HEK293 (cell line): ENCODE measurements around the gene RFNG.

Source experiments
- CTCF ChIA-PET: fragments of 350-600 bp; formaldehyde crosslinking; extraction: SDS; loops from one replicate; lab custom pipeline; 2021; ENCODE audit warnings: antibody characterized with exemption; lab: Yijun Ruan, JAX
- POLR2A ChIA-PET: fragments of 300-600 bp; formaldehyde crosslinking; extraction: SDS; loops from one replicate; lab custom pipeline; 2020; ENCODE audit warnings: antibody characterized with exemption, inconsistent platforms; lab: Yijun Ruan, JAX
- H3K27ac ChIP-seq: fragments of 200-500 bp; sonication (Bioruptor generic); 2 replicates; pipeline ENCODE4 v1.5.1; 2014; ENCODE audit warnings: low read depth, low read length, control low read depth, inconsistent platforms; ENCODE audit errors: extremely low read depth
- H3K36me3 ChIP-seq, 2 experiments: fragments of 200-500 bp in 1 of 2; sonication (Bioruptor generic) in 1 of 2; 1 replicate in 1 of 2; 2 replicates in 1 of 2; pipeline ENCODE4 v1.5.1; 2014 to 2017; ENCODE audit warnings: inconsistent platforms in 2 of 2, low read length in 2 of 2; ENCODE audit not compliant: control insufficient read depth in 2 of 2, insufficient read depth in 1 of 2
- H3K4me1 ChIP-seq: fragments of 200-500 bp; sonication (Bioruptor generic); 2 replicates; pipeline ENCODE4 v1.5.1; 2014; ENCODE audit warnings: mild to moderate bottlenecking, low read length, inconsistent platforms; ENCODE audit not compliant: control insufficient read depth, insufficient read depth
- H3K4me3 ChIP-seq: 2 replicates; pipeline ENCODE4 v1.5.1; 2011; ENCODE audit warnings: low read depth, mild to moderate bottlenecking, control low read depth, low read length, moderate library complexity
- H3K9me3 ChIP-seq: fragments of 200-500 bp; sonication (Bioruptor generic); 2 replicates; pipeline ENCODE4 v1.5.1; 2014; ENCODE audit warnings: low read depth, low read length, inconsistent platforms; ENCODE audit not compliant: control insufficient read depth, insufficient read depth
- FEZF1 ChIP-seq: fragments of 450-650 bp; formaldehyde crosslinking; IDR thresholded peaks from 2 replicates; pipeline ENCODE4 v1.5.1; 2016; ENCODE audit warnings: missing biosample characterization, missing genetic modification characterization
- GLIS1 ChIP-seq: fragments of 450-650 bp; formaldehyde crosslinking; IDR thresholded peaks from 2 replicates; pipeline ENCODE4 v1.5.1; 2016; ENCODE audit warnings: missing biosample characterization, missing genetic modification characterization
- GLIS2 ChIP-seq: fragments of 450-650 bp; formaldehyde crosslinking; IDR thresholded peaks from 2 replicates; pipeline ENCODE4 v1.5.1; 2016; ENCODE audit warnings: missing biosample characterization, missing genetic modification characterization
- HOXC10 ChIP-seq: sonication (generic); formaldehyde crosslinking; IDR thresholded peaks from 2 replicates; pipeline ENCODE4 v1.8.1; 2023; ENCODE audit warnings: mild to moderate bottlenecking, missing genetic modification reagents
- PRDM1 ChIP-seq: fragments of 450-650 bp; formaldehyde crosslinking; IDR thresholded peaks from 2 replicates; pipeline ENCODE4; 2016; ENCODE audit warnings: missing biosample characterization, missing genetic modification characterization
- REPIN1 ChIP-seq: fragments of 450-650 bp; formaldehyde crosslinking; IDR thresholded peaks from 2 replicates; pipeline ENCODE4 v1.5.1; 2017; ENCODE audit warnings: missing biosample characterization, missing genetic modification characterization, low read depth
- ZNF133 ChIP-seq: fragments of 450-650 bp; formaldehyde crosslinking; IDR thresholded peaks from 2 replicates; pipeline ENCODE4 v1.5.1; 2016; ENCODE audit warnings: missing biosample characterization, missing genetic modification characterization
- ZNF174 ChIP-seq: fragments of 450-650 bp; formaldehyde crosslinking; IDR thresholded peaks from 2 replicates; pipeline ENCODE4 v1.5.0; 2017; ENCODE audit warnings: missing biosample characterization, mild to moderate bottlenecking, missing genetic modification characterization
- ZNF274 ChIP-seq, 2 experiments: fragments of 200-500 bp in 1 of 2; fragments of 450-650 bp in 1 of 2; sonication (Bioruptor generic) in 1 of 2; formaldehyde crosslinking in 1 of 2; IDR thresholded peaks; 2 replicates each; pipeline versions ENCODE4 v1.5.1 to v1.6.1; 2014 to 2016; ENCODE audit warnings: borderline replicate concordance in 1 of 2, inconsistent platforms in 1 of 2, low read length in 1 of 2, missing biosample characterization in 1 of 2, missing genetic modification characterization in 1 of 2
- ZNF311 ChIP-seq: fragments of 450-650 bp; formaldehyde crosslinking; IDR thresholded peaks from 2 replicates; pipeline ENCODE4 v1.5.1; 2017; ENCODE audit warnings: missing biosample characterization, missing genetic modification characterization, borderline replicate concordance
- ZNF391 ChIP-seq: fragments of 450-650 bp; formaldehyde crosslinking; IDR thresholded peaks from 2 replicates; pipeline ENCODE4 v1.5.1; 2016; ENCODE audit warnings: low read depth, missing biosample characterization, missing genetic modification characterization, borderline replicate concordance
- ZNF585B ChIP-seq: fragments of 450-650 bp; formaldehyde crosslinking; IDR thresholded peaks from 2 replicates; pipeline ENCODE4 v1.5.1; 2016; ENCODE audit warnings: missing biosample characterization, missing genetic modification characterization
- ZNF626 ChIP-seq: fragments of 450-650 bp; sonication (Bioruptor Pico); formaldehyde crosslinking; IDR thresholded peaks from 2 replicates; pipeline ENCODE4 v1.5.1; 2018; ENCODE audit warnings: missing biosample characterization, missing genetic modification characterization, inconsistent platforms
- ZNF658 ChIP-seq: fragments of 450-650 bp; formaldehyde crosslinking; IDR thresholded peaks from 2 replicates; pipeline ENCODE4; 2016; ENCODE audit warnings: missing biosample characterization, missing genetic modification characterization
- ZNF701 ChIP-seq: fragments of 450-650 bp; formaldehyde crosslinking; IDR thresholded peaks from 2 replicates; pipeline ENCODE4 v1.5.1; 2016; ENCODE audit warnings: missing biosample characterization, missing genetic modification characterization
- TF ChIP-seq, protein P1 (sequence below): fragments of 450-650 bp; formaldehyde crosslinking; IDR thresholded peaks from 2 replicates; pipeline ENCODE4 v1.5.1; 2016; ENCODE audit warnings: missing biosample characterization, missing genetic modification characterization
- TF ChIP-seq, protein P2 (sequence below): sonication (generic); formaldehyde crosslinking; IDR thresholded peaks from 2 replicates; pipeline ENCODE4 v1.8.1; 2022; ENCODE audit warnings: mild to moderate bottlenecking, moderate library complexity, missing genetic modification reagents
- TF ChIP-seq, protein P3 (sequence below): fragments of 450-650 bp; formaldehyde crosslinking; IDR thresholded peaks from 2 replicates; pipeline ENCODE4 v1.5.0; 2017; ENCODE audit warnings: missing biosample characterization, missing genetic modification characterization, borderline replicate concordance
- TF ChIP-seq, protein P4 (sequence below): fragments of 450-650 bp; formaldehyde crosslinking; IDR thresholded peaks from 2 replicates; pipeline ENCODE4 v1.5.1; 2017; ENCODE audit warnings: missing biosample characterization, mild to moderate bottlenecking, missing genetic modification characterization, moderate library complexity

The RFNG gene

DNA sequence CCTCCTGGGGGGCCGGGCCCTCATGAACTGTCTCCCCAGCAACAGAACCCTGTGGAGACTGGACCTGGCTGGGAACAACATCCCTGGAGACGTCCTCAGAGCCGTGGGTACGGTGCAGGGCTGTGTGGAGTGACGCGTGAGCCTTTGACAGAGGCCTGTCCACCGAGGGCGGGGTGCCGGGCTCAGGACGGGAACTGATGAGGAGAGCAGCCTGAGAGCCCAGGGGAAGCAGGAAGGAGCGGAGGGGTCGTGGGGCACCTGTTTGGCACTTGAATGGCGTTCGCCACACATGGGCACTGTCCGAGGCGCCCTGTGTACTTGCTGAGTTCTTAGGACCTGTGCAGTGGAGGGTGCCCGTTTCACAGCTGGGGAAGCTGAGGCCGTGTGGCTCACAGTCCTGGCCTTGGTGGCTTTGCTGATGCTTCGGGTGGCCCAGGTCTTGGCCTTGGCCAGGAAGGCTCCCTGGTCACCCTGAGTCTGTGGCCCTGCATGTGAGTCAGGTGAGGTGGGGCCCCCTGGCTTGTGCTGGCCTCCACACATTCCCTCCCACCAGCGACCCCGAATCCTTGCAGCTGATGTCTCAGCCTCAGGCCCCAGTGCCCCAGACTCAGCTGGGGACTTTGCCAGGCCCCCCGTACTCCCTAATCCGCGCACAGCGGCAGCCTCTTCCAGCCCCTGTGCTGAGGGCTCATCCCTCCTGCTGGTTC lies 26.1 kb downstream of the RFNG start:
- no peak overlapping the region for H3K4me3 ChIP-seq
- H3K4me1 ChIP-seq = peaks cover 11% of the 10 kb centered on the region
- H3K36me3 ChIP-seq = peaks cover 0 to 54% of the 10 kb centered on the region in 2 experiments; a peak in 2 of 3 replicates
- H3K9me3 ChIP-seq = no peaks in the 10 kb centered on the region
- ChIA-PET CTCF (interaction anchor here (0.6 to 2.5 kb wide), 7 partner anchors 16 to 163 kb away, joined by 3 to 10 read pairs (median 4); no protein-coding TSS in a partner anchor), POLR2A (interaction anchor here (0.6 to 2.0 kb wide), 3 partner anchors 12 to 425 kb away, joined by 3 to 8 read pairs (median 3); partner anchors contain the start of genes CYBC1 and DCXR)
- no peak overlapping the region for H3K27ac ChIP-seq
- TF ChIP-seq ZNF133 (tag by site-specific recombination) (no peak), ZNF701 (tag by site-specific recombination) (no peak), ZNF274 (IDR thresholded peaks at IDR 0.05; ENCODE audit: low read length) (no peak), ZNF274 (tag by site-specific recombination; IDR thresholded peaks at IDR 0.05; ENCODE audit: borderline replicate concordance) (no peak), GLIS1 (tag by site-specific recombination) (peak; percentile 61; the same call in 1 of the 2 replicates), GLIS2 (tag by site-specific recombination) (0 out of 2 replicates have a peak, but pooled peaks have one; percentile 34)

DNA sequence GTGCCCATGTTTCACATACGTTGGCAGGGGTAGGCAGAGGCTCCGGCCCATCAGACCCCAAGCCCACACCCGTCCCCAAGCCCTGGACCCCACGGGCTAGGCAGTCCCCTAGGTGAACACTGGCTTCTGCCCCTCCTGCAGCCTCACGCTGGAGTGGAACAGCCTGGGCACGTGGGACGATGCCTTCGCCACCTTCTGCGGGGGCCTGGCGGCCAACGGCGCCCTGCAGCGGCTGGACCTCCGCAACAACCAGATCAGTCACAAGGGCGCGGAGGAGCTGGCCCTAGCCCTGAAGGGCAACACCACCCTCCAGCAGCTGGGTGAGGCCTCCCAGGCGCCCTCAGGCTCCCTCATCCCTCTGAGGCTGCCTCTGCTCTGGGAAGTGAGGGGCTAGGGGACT lies 26.8 kb downstream of the RFNG start:
- no peaks in the 10 kb centered on the region for H3K9me3 ChIP-seq
- peaks cover 0 to 57% of the 10 kb centered on the region in 2 experiments; a peak in 2 of 3 replicates for H3K36me3 ChIP-seq
- ChIA-PET CTCF (interaction anchor here (0.6 to 1.2 kb wide), 3 partner anchors 65 to 129 kb away, joined by 3 to 6 read pairs (median 4); no protein-coding TSS in a partner anchor), POLR2A (interaction anchor here (1.1 kb wide), 1 partner anchor 196 kb away, joined by 3 read pairs; no protein-coding TSS in a partner anchor)
- H3K4me1 ChIP-seq = peaks cover 11% of the 10 kb centered on the region
- TF ChIP-seq GLIS2 (tag by site-specific recombination) (0 out of 2 replicates have a peak, but pooled peaks have one; percentile 8), ZNF391 (tag by site-specific recombination) (no peak), ZNF658 (no peak), ZNF174 (tag by site-specific recombination) (no peak), ZNF626 (tag by site-specific recombination) (no peak), ZNF311 (tag by site-specific recombination) (no peak)
- TF ChIP-seq, protein P1, sequence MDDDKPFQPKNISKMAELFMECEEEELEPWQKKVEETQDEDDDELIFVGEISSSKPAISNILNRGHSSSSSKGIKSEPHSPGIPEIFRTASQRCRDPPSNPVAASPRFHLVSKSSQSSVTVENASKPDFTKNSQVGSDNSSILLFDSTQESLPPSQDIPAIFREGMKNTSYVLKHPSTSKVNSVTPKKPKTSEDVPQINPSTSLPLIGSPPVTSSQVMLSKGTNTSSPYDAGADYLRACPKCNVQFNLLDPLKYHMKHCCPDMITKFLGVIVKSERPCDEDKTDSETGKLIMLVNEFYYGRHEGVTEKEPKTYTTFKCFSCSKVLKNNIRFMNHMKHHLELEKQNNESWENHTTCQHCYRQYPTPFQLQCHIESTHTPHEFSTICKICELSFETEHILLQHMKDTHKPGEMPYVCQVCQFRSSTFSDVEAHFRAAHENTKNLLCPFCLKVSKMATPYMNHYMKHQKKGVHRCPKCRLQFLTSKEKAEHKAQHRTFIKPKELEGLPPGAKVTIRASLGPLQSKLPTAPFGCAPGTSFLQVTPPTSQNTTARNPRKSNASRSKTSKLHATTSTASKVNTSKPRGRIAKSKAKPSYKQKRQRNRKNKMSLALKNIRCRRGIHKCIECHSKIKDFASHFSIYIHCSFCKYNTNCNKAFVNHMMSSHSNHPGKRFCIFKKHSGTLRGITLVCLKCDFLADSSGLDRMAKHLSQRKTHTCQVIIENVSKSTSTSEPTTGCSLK (tag by site-specific recombination) = no peak
- TF ChIP-seq, protein P2, sequence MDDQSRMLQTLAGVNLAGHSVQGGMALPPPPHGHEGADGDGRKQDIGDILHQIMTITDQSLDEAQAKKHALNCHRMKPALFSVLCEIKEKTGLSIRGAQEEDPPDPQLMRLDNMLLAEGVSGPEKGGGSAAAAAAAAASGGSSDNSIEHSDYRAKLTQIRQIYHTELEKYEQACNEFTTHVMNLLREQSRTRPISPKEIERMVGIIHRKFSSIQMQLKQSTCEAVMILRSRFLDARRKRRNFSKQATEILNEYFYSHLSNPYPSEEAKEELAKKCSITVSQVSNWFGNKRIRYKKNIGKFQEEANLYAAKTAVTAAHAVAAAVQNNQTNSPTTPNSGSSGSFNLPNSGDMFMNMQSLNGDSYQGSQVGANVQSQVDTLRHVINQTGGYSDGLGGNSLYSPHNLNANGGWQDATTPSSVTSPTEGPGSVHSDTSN (CRISPR knock-in tag) = peak; percentile 11; the same call in 1 of the 2 replicates
- no peak overlapping the region for H3K27ac ChIP-seq
- no peak overlapping the region for H3K4me3 ChIP-seq

DNA sequence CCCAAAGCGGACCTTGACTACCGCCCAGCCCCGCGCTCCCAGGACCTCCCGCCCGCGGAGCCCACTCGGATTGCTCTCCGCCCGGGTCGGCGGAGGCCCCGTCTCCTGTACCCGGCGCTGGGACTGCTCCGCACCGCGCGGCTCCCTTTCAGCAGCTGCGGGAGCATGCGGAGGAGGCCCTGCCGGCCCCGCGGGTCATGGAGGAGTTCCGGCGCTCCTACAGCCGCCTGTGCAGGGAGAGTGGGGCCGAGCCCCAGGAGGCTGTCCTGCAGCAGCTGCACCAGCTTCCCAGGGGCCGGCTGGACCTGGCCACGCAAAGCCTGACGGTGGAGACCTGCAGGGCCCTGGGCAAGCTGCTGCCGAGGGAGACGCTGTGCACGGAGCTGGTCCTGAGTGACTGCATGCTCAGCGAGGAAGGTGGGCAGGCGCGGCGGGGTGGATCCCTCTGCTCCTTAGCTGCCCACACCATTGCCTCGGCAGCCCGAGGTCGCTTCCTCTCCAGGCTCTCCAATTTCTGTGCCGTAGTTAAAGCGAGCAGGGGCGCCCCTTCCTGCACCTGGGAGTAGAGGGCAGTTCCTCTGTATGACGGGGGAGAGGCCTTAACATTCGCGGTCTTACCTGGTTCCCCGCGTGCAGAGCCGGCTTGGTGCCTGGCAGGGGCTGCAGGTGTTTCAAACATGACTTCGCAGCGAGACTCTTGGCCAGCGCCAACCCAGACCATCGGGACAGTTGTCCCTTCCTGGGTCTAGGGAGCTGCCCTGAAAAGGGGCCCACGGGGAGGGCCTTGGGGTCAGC lies 28.0 kb downstream of the RFNG start:
- H3K27ac ChIP-seq = peak overlapping the region; percentile 94
- POLR2A ChIA-PET = interaction anchor here (0.7 to 5.1 kb wide), 22 partner anchors 7 to 321 kb away, joined by 3 to 61 read pairs (median 6); partner anchors contain the start of genes DCXR, FASN, MRPL12 and NPB
- TF ChIP-seq HOXC10 (CRISPR knock-in tag) = peak; percentile 92; the same call in 1 of the 2 replicates
- no peak; the same call in 1 of the 2 replicates for TF ChIP-seq REPIN1 (tag by site-specific recombination)
- TF ChIP-seq, protein P3, sequence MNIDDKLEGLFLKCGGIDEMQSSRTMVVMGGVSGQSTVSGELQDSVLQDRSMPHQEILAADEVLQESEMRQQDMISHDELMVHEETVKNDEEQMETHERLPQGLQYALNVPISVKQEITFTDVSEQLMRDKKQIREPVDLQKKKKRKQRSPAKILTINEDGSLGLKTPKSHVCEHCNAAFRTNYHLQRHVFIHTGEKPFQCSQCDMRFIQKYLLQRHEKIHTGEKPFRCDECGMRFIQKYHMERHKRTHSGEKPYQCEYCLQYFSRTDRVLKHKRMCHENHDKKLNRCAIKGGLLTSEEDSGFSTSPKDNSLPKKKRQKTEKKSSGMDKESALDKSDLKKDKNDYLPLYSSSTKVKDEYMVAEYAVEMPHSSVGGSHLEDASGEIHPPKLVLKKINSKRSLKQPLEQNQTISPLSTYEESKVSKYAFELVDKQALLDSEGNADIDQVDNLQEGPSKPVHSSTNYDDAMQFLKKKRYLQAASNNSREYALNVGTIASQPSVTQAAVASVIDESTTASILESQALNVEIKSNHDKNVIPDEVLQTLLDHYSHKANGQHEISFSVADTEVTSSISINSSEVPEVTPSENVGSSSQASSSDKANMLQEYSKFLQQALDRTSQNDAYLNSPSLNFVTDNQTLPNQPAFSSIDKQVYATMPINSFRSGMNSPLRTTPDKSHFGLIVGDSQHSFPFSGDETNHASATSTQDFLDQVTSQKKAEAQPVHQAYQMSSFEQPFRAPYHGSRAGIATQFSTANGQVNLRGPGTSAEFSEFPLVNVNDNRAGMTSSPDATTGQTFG (tag by site-specific recombination) = no peak
- 0 out of 2 replicates have a peak, but pooled peaks have one; percentile 11 for TF ChIP-seq ZNF585B (tag by site-specific recombination)
- TF ChIP-seq, protein P4, sequence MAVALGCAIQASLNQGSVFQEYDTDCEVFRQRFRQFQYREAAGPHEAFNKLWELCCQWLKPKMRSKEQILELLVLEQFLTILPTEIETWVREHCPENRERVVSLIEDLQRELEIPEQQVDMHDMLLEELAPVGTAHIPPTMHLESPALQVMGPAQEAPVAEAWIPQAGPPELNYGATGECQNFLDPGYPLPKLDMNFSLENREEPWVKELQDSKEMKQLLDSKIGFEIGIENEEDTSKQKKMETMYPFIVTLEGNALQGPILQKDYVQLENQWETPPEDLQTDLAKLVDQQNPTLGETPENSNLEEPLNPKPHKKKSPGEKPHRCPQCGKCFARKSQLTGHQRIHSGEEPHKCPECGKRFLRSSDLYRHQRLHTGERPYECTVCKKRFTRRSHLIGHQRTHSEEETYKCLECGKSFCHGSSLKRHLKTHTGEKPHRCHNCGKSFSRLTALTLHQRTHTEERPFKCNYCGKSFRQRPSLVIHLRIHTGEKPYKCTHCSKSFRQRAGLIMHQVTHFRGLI (tag by site-specific recombination) = no peak
- no peak for TF ChIP-seq FEZF1 (tag by site-specific recombination)
- TF ChIP-seq PRDM1 = no peak

More for the DNA sequence above, 28.0 kb downstream of the RFNG start:
- CTCF ChIA-PET = interaction anchor here (0.6 to 7.6 kb wide), 6 partner anchors 14 to 1053 kb away, joined by 3 to 105 read pairs (median 4); partner anchors contain the start of genes DCXR and NOTUM
- Histone ChIP-seq H3K4me1 (peaks cover 11% of the 10 kb centered on the region), H3K9me3 (no peaks in the 10 kb centered on the region), H3K4me3 (peak overlapping the region; percentile 78), H3K36me3 (peaks cover 0 to 54% of the 10 kb centered on the region in 2 experiments; a peak in 2 of 3 replicates)
